Keratinocyte (primary cell): ENCODE results near the gene FLRT1. TPM values are rescaled to one million over a fixed set of nuclear protein-coding genes. Genes with fewer than 3 reads are reported as not detected.

ENCODE experiments used
- DNase-seq: peaks from one replicate; pipeline ENCODE4 v3.0.0-alpha.2; 2011; ENCODE audit warnings: low read depth, missing footprints, low spot score
- FAIRE-seq: peaks from 2 replicates; lab custom pipeline; 2011; peaks lifted over from hg19 to GRCh38; lab: Jason Lieb, UNC
- H2AFZ ChIP-seq: 2 replicates; pipeline ENCODE4 v1.6.0; 2012; ENCODE audit warnings: low read length, control low read depth, inconsistent platforms; ENCODE audit not compliant: control insufficient read depth
- H3K27ac ChIP-seq: 2 replicates; pipeline ENCODE4 v1.5.1; 2011; ENCODE audit warnings: low read length; ENCODE audit not compliant: control insufficient read depth, insufficient read depth
- H3K27me3 ChIP-seq: 3 replicates; pipeline ENCODE4 v1.6.0; 2011; ENCODE audit warnings: low read length; ENCODE audit not compliant: control insufficient read depth, insufficient read depth; ENCODE audit errors: extremely low read depth
- H3K36me3 ChIP-seq, 2 experiments: 2 replicates in 1 of 2; 3 replicates in 1 of 2; pipeline ENCODE4 v1.5.1; 2011; ENCODE audit warnings: low read length in 2 of 2, mild to moderate bottlenecking in 1 of 2; ENCODE audit not compliant: control insufficient read depth in 2 of 2, insufficient read depth in 2 of 2; ENCODE audit errors: extremely low read depth in 1 of 2
- H3K4me1 ChIP-seq: 3 replicates; pipeline ENCODE4 v1.5.1; 2011; ENCODE audit warnings: low read length; ENCODE audit not compliant: control insufficient read depth, insufficient read depth; ENCODE audit errors: extremely low read depth
- H3K4me2 ChIP-seq: 3 replicates; pipeline ENCODE4 v1.6.0; 2011; ENCODE audit warnings: low read depth, low read length; ENCODE audit not compliant: control insufficient read depth, insufficient read depth; ENCODE audit errors: extremely low read depth
- H3K4me3 ChIP-seq, 3 experiments: fragments of 200-600 bp in 1 of 3; sonication (generic) in 1 of 3; 2 replicates in 2 of 3; 3 replicates in 1 of 3; pipeline ENCODE4 v1.5.1; 2011 to 2016; ENCODE audit warnings: low read length in 3 of 3, mild to moderate bottlenecking in 3 of 3, control low read depth in 2 of 3, inconsistent platforms in 1 of 3, low read depth in 1 of 3, mixed read lengths in 1 of 3, mixed run types in 1 of 3, moderate library complexity in 1 of 3; ENCODE audit not compliant: control insufficient read depth in 2 of 3, insufficient read depth in 2 of 3; ENCODE audit errors: extremely low read depth in 1 of 3
- H3K79me2 ChIP-seq: 2 replicates; pipeline ENCODE4 v1.6.0; 2012; ENCODE audit warnings: low read length; ENCODE audit not compliant: control insufficient read depth, insufficient read depth
- H3K9ac ChIP-seq: 3 replicates; pipeline ENCODE4 v1.6.0; 2011; ENCODE audit warnings: low read length; ENCODE audit not compliant: control insufficient read depth, insufficient read depth; ENCODE audit errors: extremely low read depth
- H3K9me1 ChIP-seq: 3 replicates; pipeline ENCODE4 v1.6.0; 2011; ENCODE audit warnings: low read length; ENCODE audit not compliant: control insufficient read depth, insufficient read depth; ENCODE audit errors: extremely low read depth
- H3K9me3 ChIP-seq: 2 replicates; pipeline ENCODE4 v1.5.1; 2012; ENCODE audit warnings: low read depth, low read length; ENCODE audit not compliant: control insufficient read depth
- H4K20me1 ChIP-seq: 3 replicates; pipeline ENCODE4 v1.6.0; 2011; ENCODE audit warnings: low read length; ENCODE audit not compliant: control insufficient read depth, insufficient read depth; ENCODE audit errors: extremely low read depth
- CTCF ChIP-seq, 3 experiments: IDR thresholded peaks in 1 of 3; conservative IDR thresholded peaks in 1 of 3; optimal IDR thresholded peaks in 1 of 3; 2 replicates in 2 of 3; 3 replicates in 1 of 3; pipeline versions ENCODE3 to v1.5.1; 2011; ENCODE audit warnings: low read length in 3 of 3, mild to moderate bottlenecking in 3 of 3, moderate library complexity in 2 of 3, control low read depth in 1 of 3, inconsistent platforms in 1 of 3; ENCODE audit not compliant: insufficient read depth in 2 of 3; ENCODE audit errors: extremely low read depth in 1 of 3
- EZH2 ChIP-seq: IDR thresholded peaks from one replicate; pipeline ENCODE4 v1.6.1; 2012; ENCODE audit warnings: inconsistent platforms, mild to moderate bottlenecking, low read length, moderate library complexity
- dilution Hi-C: fragments of 300-500 bp; cut with MboI; formaldehyde crosslinking; loops from one replicate; pipeline ENCODE4 v1.7.0; 2020; ENCODE audit warnings: low sequenced_read_pairs; ENCODE audit not compliant: extremely low pct_ligation_motif_present
- polyA plus RNA-seq, 5 experiments: library from polyadenylated mRNA; depleted of rRNA in 3 of 5; stranded (reverse) in 3 of 5; stranded (forward) in 1 of 5; unstranded in 1 of 5; fragments of >200 nt; gene quantifications; 1 replicate in 1 of 5; 2 replicates in 3 of 5; 3 replicates in 1 of 5; pipeline versions ENCODE4 v1.2.1 to v1.2.3, GENCODE V29; 2011 to 2012; ENCODE audit warnings: missing spikeins in 2 of 5, low read depth in 1 of 5, low replicate concordance in 1 of 5

FLRT1 gene
- polyA plus RNA-seq, 1 donor (not counting 4 experiments of a cell fraction or from before 2014, with no cell fraction given), result not detected

- H3K4me3 ChIP-seq, result no peak overlapping the region
- H3K4me1 ChIP-seq, result no peaks in the 10 kb centered on the region
- FAIRE-seq (no peak), DNase-seq (no peak)
- H3K9me1 ChIP-seq, result no peaks in the 10 kb centered on the region
- TF ChIP-seq CTCF (optimal IDR thresholded peaks at IDR 0.05 in 1 of 3, IDR thresholded peaks at IDR 0.05 in 1 of 3, conservative IDR thresholded peaks at IDR 0.05 in 1 of 3; ENCODE audit: extremely low read depth in 1 of 3, insufficient read depth in 2 of 3, low read length in 3 of 3) (no peak), EZH2 (no peak)
- no peaks in the 10 kb centered on the region for H3K79me2 ChIP-seq
- H4K20me1 ChIP-seq, result no peaks in the 10 kb centered on the region
- no peak overlapping the region for H3K9ac ChIP-seq
- H3K4me2 ChIP-seq, result no peak overlapping the region
- no peaks in the 10 kb centered on the region for H3K9me3 ChIP-seq
- no peak overlapping the region for H2AFZ ChIP-seq
- no peak overlapping the region for H3K27ac ChIP-seq
- H3K27me3 ChIP-seq, result peaks cover 16% of the 10 kb centered on the region
- no peaks in the 10 kb centered on the region for H3K36me3 ChIP-seq
- dilution Hi-C loops, result no loop called here
These were observed 6.6 kb downstream of the FLRT1 start for GRCh38 chr11:64042301-64042700.

GRCh38 chr11:64043545-64043944, 7.8 kb downstream of the FLRT1 start:
- Histone ChIP-seq H3K79me2 (no peaks in the 10 kb centered on the region), H3K27me3 (peaks cover 5% of the 10 kb centered on the region), H3K27ac (no peak overlapping the region), H2AFZ (no peak overlapping the region), H3K9ac (no peak overlapping the region), H3K4me1 (no peaks in the 10 kb centered on the region), H3K4me3 (no peak overlapping the region), H3K9me1 (no peaks in the 10 kb centered on the region), H3K4me2 (no peak overlapping the region), H3K36me3 (no peaks in the 10 kb centered on the region), H3K9me3 (no peaks in the 10 kb centered on the region), H4K20me1 (no peaks in the 10 kb centered on the region)
- FAIRE-seq (no peak), DNase-seq (no peak)
- dilution Hi-C loops, result no loop called here
- no peak for TF ChIP-seq EZH2
- no peak for TF ChIP-seq CTCF (optimal IDR thresholded peaks at IDR 0.05 in 1 of 3, IDR thresholded peaks at IDR 0.05 in 1 of 3, conservative IDR thresholded peaks at IDR 0.05 in 1 of 3; ENCODE audit: extremely low read depth in 1 of 3, insufficient read depth in 2 of 3, low read length in 3 of 3)
